ENCODE data around the gene SLC9A3.

- TF ChIP-seq CTCF (conservative IDR thresholded peaks at IDR 0.05): no peak
- 0 out of 2 replicates have a peak, but pooled peaks have one; percentile 13 for TF ChIP-seq ZFX (IDR thresholded peaks at IDR 0.05)
Observed at GRCh38 chr5:442335-443238, 81.7 kb downstream of the SLC9A3 start, which contains the start of gene EXOC3.

All from C4-2B (cell line).